OCI-LY3 (cell line): ENCODE measurements around the gene LMNA.
"Not testable (repeated sequence)": the region's sequence is repeated elsewhere in the genome, so short reads cannot be mapped to it uniquely, and the experiment has no call there.

Experiments used
- H2AFZ ChIP-seq: fragments of 200-600, 300-600 bp; shearing (Covaris generic); 2 replicates; pipeline ENCODE4 v1.6.0; 2014; ENCODE audit warnings: antibody characterized with exemption, low read depth, low read length
- H3K27ac ChIP-seq: fragments of 200-600, 300-600 bp; sonication (generic); 2 replicates; pipeline ENCODE4 v1.5.1; 2014; ENCODE audit warnings: mild to moderate bottlenecking, low read length, moderate library complexity, mixed read lengths
- H3K27me3 ChIP-seq: fragments of 200-600, 300-600 bp; sonication (generic); 2 replicates; pipeline ENCODE4 v1.6.1; 2014; ENCODE audit warnings: low read depth, low read length, mixed read lengths
- H3K36me3 ChIP-seq: fragments of 200-600, 300-600 bp; sonication (generic); replicated peaks from 2 replicates; pipeline ENCODE3; 2014; ENCODE audit warnings: low read depth, low read length, mixed read lengths
- H3K4me1 ChIP-seq: fragments of 300-600, 200-600 bp; sonication (generic); 2 replicates; pipeline ENCODE4 v1.6.1; 2014; ENCODE audit warnings: low read length, mixed read lengths
- H3K4me2 ChIP-seq: fragments of 200-600, 300-600 bp; sonication (generic); 2 replicates; pipeline ENCODE4 v1.6.1; 2014; ENCODE audit warnings: low read length, mixed read lengths
- H3K4me3 ChIP-seq: fragments of 300-600, 200-600 bp; sonication (generic); 2 replicates; pipeline ENCODE4 v1.5.1; 2014; ENCODE audit warnings: antibody characterized with exemption, mild to moderate bottlenecking, low read length, moderate library complexity
- H3K79me2 ChIP-seq: fragments of 300-600, 200-600 bp; shearing (Covaris generic); 2 replicates; pipeline ENCODE4 v1.6.1; 2014; ENCODE audit warnings: mild to moderate bottlenecking, low read length, mixed read lengths
- H3K9ac ChIP-seq: fragments of 300-600, 200-600 bp; shearing (Covaris generic); 2 replicates; pipeline ENCODE4 v1.6.0; 2014; ENCODE audit warnings: mild to moderate bottlenecking, low read length, moderate library complexity
- H3K9me3 ChIP-seq: fragments of 200-600, 300-600 bp; shearing (Covaris generic); 2 replicates; pipeline ENCODE4 v1.6.1; 2014; ENCODE audit warnings: low read length, mixed read lengths; ENCODE audit not compliant: insufficient read depth
- H4K20me1 ChIP-seq: fragments of 200-600, 300-600 bp; sonication (generic); 2 replicates; pipeline ENCODE4 v1.6.1; 2016; ENCODE audit warnings: low read length, mixed read lengths; ENCODE audit not compliant: insufficient read depth
- EZH2phosphoT487 ChIP-seq: fragments of 200-600 bp; shearing (Covaris generic); IDR thresholded peaks from 2 replicates; pipeline ENCODE4 v1.6.1; 2018; ENCODE audit warnings: antibody characterized with exemption, mixed run types, low read depth
- TF ChIP-seq, protein P1 (sequence below): fragments of 200-600, 300-600 bp; sonication (generic); IDR thresholded peaks from 2 replicates; pipeline ENCODE4 v1.5.1; 2014; ENCODE audit warnings: antibody characterized with exemption, low read length, low read depth

LMNA gene

DNA sequence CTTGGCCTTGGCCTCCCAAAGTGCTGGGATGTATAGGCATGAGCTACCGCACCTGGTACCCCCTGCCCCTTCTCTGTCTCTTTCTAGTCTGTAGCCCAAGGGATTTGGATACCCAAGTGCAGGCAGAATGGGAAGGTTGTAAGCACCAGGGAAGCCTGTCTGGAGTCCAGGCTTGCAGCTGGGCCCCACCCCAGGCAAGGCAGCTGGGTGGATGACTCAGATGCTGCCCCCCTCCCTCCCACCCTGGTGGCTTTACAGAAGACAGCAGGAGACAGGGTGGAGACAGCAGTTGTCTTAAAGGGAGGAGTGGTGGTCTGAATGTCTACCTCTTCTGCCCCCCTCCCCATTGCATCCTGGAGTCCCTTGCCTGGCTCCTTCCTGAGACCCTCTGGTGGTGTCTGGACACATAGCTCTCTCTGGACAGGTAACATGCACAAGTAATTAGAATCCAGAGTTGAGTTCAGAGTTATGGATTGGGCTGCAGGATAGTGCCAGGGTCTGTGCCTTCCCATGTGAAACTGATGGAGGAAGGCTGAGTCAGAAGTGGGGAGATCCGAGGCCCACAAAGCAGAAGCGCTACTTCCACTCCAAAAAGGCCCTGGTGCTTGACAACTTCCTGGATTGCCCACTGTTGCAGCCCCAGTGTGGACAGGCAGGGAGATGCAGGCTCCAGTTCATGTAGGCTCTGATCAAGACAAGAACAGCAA is 5.1 kb downstream of the LMNA start:
- H3K4me3 ChIP-seq, result no peak overlapping the region
- H3K79me2 ChIP-seq, result no peaks in the 10 kb centered on the region
- H2AFZ ChIP-seq, result no peak overlapping the region
- no peak for TF ChIP-seq EZH2phosphoT487
- TF ChIP-seq, protein P1, sequence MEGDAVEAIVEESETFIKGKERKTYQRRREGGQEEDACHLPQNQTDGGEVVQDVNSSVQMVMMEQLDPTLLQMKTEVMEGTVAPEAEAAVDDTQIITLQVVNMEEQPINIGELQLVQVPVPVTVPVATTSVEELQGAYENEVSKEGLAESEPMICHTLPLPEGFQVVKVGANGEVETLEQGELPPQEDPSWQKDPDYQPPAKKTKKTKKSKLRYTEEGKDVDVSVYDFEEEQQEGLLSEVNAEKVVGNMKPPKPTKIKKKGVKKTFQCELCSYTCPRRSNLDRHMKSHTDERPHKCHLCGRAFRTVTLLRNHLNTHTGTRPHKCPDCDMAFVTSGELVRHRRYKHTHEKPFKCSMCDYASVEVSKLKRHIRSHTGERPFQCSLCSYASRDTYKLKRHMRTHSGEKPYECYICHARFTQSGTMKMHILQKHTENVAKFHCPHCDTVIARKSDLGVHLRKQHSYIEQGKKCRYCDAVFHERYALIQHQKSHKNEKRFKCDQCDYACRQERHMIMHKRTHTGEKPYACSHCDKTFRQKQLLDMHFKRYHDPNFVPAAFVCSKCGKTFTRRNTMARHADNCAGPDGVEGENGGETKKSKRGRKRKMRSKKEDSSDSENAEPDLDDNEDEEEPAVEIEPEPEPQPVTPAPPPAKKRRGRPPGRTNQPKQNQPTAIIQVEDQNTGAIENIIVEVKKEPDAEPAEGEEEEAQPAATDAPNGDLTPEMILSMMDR, result no peak
- no peaks in the 10 kb centered on the region for H3K36me3 ChIP-seq
- peaks cover 39% of the 10 kb centered on the region for H3K4me1 ChIP-seq
- peak overlapping the region; percentile 29 for H3K4me2 ChIP-seq
- no peaks in the 10 kb centered on the region for H4K20me1 ChIP-seq
- no peaks in the 10 kb centered on the region for H3K9me3 ChIP-seq
- H3K27me3 ChIP-seq, result peaks cover 46% of the 10 kb centered on the region
- H3K27ac ChIP-seq, result no peak overlapping the region
- no peak overlapping the region for H3K9ac ChIP-seq

DNA sequence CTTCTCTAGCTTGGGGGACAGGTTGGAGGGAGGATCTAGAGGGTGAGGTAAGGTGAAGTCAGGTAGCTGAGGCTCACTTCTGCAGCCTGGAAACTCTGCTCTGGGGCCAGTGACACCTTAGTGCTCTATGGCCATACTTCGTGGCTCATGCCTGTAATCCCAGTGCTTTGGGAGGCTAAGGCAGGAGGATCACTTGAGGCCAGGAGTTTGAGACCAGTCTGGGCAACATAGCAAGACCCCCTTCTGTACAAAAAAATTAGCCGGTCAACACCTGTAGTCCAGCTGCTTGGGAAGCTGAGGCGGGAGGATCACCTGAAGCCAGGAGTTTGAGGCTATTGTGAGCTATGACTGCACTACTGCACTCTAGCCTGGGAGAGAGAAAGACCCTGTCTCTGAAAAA is 5.8 kb downstream of the LMNA start:
- H4K20me1 ChIP-seq, result peaks cover 2% of the 10 kb centered on the region; the same call in 1 of the 2 replicates
- H3K4me1 ChIP-seq, result peaks cover 44% of the 10 kb centered on the region
- H3K9me3 ChIP-seq, result no peaks in the 10 kb centered on the region
- no peak for TF ChIP-seq EZH2phosphoT487
- TF ChIP-seq, protein P1, result no peak
- no peak overlapping the region for H3K4me3 ChIP-seq
- H3K9ac ChIP-seq, result no peak overlapping the region
- H3K36me3 ChIP-seq, result no peaks in the 10 kb centered on the region
- H3K79me2 ChIP-seq, result no peaks in the 10 kb centered on the region
- no peak overlapping the region for H3K27ac ChIP-seq
- peaks cover 43% of the 10 kb centered on the region for H3K27me3 ChIP-seq
- H2AFZ ChIP-seq, result no peak overlapping the region
- H3K4me2 ChIP-seq, result peak overlapping the region; percentile 29

DNA sequence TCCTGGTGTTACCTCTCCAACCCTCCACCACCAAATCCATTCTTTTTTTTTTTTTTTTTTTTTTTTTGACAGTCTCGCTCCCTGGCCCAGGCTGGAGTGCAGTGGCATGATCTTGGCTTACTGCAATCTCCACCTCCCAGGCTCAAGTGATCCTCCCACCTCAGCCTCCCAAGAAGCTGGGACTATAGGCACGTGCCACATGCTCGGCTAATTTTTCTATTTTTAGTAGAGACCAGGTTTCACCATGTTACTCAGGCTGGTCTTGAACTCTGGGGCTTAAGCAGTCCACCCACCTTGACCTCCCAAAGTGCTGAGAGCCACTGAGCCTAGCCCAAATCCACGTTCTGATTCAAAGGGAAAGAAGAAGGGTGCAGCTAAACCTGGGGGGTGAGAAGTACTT is 6.5 kb downstream of the LMNA start:
- H3K27ac ChIP-seq, H4K20me1 ChIP-seq, H3K79me2 ChIP-seq, H3K4me3 ChIP-seq, H3K9ac ChIP-seq, H3K9me3 ChIP-seq, H2AFZ ChIP-seq, H3K4me2 ChIP-seq, H3K36me3 ChIP-seq: not testable (repeated sequence)
- H3K4me1 ChIP-seq, result peaks cover 45% of the 10 kb centered on the region
- peaks cover 36% of the 10 kb centered on the region for H3K27me3 ChIP-seq

DNA sequence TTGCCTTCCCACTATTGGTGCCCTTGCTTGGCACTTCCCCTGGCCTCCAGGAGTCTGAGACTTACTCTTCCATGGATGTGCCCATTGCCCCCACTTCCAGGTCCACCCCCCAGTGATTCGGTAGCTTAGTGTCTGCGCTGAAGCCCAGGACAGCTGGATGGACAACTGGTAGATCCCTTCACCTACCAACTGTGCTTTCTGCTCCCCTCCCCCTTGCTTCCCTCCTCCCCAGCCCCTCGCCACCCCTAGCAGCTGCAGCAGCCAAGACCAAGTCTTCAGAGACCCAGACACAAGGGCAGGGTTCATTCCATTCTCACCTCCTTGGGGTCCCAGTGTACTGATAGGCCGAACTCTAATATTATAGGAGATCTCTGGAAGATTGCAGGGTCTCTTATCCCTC is 6.9 kb downstream of the LMNA start:
- no peak for TF ChIP-seq EZH2phosphoT487
- TF ChIP-seq, protein P1, result no peak
- H3K36me3 ChIP-seq, result no peaks in the 10 kb centered on the region
- no peak overlapping the region for H3K9ac ChIP-seq
- no peak overlapping the region for H3K27ac ChIP-seq
- H2AFZ ChIP-seq, result no peak overlapping the region
- no peak overlapping the region for H3K4me3 ChIP-seq
- H3K27me3 ChIP-seq, result peaks cover 36% of the 10 kb centered on the region
- peaks cover 50% of the 10 kb centered on the region for H3K4me1 ChIP-seq
- no peaks in the 10 kb centered on the region for H3K79me2 ChIP-seq
- H4K20me1 ChIP-seq, result peaks cover 2% of the 10 kb centered on the region; the same call in 1 of the 2 replicates
- H3K4me2 ChIP-seq, result no peak overlapping the region
- no peaks in the 10 kb centered on the region for H3K9me3 ChIP-seq
